ENCODE data around the gene RAC3. TPM values are rescaled to one million over a fixed set of nuclear protein-coding genes. Genes with fewer than 3 reads are reported as not detected.

The RAC3 gene
- total RNA-seq, 1 donor from 2014 or later, result 9.0 TPM

- DNase-seq, result no peak
Observed at GRCh38 chr17:81999587-81999975, 31.9 kb upstream of the RAC3 start.

DNA sequence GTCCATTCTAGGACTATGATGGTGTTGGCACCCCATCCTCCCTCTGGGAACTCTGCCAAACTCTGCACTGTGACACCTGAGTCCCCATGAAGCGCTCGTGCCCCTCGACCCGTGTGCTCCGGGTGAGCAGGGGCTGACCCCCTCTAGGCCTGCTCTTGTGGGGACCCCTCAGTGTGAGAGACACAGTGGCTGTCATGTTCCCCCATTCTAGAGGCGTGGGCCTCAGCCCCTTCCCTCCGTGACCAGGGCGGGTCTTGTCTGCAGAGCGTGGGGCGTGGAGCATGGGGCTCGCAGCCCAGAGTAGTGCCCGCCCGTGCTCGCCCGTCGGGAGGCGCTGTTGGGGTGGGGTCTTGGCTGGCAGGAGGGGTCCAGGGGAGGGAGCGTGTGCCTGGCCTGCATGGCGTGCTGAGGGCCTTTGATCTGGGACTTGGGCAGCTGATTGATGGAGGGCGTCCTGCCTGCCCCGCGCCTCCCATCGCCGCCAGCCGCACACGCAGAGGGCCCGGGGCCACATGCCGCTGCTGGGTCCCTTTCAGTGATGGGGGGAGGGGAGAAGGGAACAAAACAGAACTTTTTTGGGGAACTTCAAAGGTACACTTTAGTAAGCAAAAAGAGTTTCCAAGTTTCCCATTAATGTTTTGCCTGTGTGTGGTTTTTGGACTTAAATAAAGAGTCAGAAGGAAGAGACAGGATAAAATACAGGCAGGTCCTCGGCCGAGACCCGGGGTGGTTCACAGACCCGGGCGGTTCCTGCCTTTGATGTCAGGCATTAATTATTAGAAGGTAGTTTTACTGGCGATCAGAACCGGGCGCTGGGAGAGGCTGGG lies 31.3 kb upstream of the RAC3 start:
- DNase-seq, result no peak

DNA sequence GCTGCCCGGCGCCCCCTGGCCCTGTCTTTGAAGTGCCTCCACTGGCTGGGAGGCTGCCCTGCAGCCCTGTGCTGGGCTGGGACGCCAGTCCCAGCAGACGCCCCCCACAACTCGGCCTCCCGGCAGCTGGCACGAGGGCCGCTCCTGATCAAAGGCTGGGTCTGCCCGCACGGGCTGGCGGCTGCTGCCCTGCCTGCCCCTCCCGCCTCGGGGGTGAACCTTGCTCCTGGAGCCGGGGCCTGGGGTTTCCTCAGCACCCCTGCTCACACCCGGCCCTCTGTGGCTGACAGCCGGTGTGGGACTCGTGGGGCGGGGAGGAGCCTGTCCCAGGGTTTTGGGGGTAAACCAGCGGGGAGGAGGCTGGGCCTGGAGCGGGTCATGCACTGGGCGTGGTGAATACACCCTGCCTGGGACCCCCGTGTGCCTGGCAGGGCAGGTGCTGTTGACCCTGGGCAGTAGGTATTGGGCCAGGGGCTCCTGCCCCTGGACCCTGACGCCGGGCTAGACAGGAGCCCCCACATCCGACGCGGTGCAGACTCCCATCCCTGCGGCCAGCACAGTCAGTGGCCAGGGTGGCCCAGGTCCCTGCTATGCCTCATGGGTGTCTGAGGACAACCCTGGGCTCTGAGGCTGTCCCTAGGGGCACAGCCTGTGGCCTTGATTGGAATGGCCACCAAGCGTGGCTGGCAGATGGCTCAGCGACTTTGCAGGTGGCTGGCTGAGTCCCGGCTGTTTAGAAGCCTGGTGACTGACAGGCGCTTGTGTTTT lies 30.5 kb upstream of the RAC3 start:
- no peak for DNase-seq

DNA sequence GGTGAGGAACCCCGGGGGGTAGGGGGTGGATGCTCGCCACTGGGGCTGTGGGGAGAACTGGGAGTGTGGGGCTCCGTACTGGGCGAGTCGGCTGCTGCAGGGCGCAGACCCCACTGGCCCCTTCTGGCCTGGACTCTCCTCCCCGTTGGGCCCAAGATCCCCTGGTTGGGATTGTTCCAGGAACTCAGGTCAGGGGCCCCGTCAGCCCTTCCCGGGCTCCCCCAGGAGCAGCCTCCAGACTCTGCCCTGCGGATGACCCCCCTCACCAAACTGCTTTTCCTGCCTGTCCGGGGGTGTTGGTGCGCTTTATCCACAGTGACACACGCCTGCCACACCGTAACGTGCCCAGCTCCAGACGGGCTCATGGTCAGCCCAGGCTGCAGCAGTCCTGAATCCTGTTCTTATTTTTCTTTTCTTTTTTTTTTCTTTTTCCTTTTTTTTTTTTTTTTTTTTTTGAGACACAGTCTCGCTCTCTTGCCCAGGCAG lies 29.9 kb upstream of the RAC3 start:
- DNase-seq, result no peak

GRCh38 chr17:82003411-82004381 lies 27.8 kb upstream of the RAC3 start:
- peak; percentile 89 for DNase-seq

- no peak for DNase-seq
Observed at GRCh38 chr17:82004517-82005455, 26.7 kb upstream of the RAC3 start.

DNA sequence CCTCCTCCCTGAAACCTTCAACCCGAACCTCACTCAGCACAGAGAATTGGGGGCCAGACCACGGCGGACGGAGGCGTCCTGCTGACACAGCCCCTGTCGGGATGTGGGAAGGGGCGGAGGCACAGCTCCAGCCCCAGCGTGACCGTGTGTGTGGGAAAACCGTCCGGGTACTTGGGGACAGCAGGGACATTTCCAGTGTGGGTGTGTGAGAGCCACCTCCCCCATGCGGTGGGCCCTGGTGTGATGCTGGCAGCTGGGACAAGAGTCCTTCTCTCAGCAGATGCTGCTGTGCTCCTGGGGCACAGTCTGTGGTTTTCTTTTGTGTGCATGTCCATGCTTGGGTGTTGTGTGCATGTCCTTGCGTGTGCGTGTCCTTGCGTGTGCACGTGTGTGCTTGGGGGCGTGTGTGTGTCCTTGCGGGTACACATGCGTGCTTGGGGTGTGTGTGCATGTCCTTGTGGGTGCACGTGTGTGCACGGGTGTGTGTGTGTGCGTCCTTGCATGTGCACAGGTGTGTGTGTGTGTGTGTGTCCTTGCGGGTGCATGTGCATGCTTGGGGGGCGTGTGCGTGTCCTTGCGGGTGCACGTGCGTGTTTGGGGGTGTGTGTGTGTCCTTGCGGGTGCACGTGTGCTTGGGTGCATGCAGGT lies 25.7 kb upstream of the RAC3 start:
- no peak for DNase-seq

DNA sequence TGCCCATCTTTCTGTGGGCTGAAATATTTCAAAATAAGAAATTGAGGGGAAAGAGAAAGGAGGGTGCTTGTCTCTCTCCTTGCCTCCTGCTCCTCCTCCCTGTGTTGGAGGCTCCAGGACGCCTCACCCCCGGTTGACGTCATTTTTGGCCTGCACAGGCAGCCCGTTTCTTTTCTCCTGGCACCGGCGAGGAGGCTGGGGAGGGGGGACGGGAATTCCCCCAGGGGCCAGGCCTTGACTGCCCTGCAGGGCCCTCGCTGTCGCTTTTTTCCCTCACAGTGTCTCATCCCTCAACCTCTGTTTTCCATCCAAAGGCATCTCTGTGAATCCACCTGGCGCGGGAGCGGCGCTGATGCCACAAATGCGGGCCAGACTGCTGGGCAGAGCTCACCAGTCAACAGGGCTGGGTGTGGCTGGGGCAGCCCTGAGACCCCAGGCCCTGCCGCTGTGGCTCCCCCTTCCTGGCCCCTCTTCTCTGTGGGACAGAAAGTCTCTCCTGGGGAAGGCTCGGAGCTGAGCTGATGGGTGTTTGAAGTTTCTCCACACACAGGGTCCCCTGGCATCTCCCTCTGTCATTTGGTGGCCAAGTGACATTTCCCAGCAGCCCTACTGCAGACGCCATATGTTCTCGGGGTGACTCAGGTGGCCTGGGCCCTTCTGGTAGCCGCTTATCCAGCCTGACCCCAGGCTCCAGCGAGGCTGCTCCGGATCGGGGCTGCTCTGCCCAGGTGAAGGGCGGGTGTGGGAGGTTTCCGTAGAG lies 24.8 kb upstream of the RAC3 start:
- DNase-seq, result no peak

- no peak for DNase-seq
Observed at GRCh38 chr17:82007228-82007494, 24.3 kb upstream of the RAC3 start.

DNA sequence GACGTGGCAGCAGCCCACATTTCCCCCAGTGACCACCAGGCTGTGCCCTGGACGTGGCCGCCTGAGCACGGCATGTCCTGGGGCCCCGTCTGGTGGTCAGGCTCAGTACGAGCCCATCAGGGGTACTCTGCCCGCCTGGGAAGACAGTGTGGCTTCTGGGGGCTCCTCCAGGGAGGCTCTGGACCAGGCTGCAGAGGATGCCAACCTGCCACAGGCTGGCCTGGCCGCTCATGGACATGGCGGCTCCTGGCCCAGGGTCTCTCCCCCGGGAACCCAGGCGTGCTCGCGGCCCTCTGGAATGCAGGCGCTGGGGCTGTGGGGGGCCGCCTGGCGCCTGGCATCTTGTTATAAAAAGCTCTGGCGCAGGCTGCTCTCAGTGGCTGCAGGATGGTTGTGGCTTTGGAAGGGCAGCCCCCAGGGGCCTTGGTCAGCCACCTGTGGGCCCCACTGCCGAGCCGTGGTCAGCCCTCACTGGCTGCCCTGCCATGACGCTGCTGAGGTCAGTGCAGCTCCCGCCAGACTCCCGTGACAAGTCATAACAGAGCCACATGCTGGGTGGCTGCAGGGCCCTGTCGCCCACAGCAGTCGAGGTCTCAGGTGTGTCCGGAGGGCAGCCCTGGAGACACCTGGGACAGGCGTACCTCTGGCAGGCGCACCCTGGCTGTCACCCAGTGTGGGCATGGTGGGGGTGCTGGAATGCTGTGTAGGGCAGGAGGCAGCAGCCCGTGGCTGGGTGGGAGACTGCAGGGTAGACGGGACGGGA lies 23.8 kb upstream of the RAC3 start:
- DNase-seq, result no peak

DNA sequence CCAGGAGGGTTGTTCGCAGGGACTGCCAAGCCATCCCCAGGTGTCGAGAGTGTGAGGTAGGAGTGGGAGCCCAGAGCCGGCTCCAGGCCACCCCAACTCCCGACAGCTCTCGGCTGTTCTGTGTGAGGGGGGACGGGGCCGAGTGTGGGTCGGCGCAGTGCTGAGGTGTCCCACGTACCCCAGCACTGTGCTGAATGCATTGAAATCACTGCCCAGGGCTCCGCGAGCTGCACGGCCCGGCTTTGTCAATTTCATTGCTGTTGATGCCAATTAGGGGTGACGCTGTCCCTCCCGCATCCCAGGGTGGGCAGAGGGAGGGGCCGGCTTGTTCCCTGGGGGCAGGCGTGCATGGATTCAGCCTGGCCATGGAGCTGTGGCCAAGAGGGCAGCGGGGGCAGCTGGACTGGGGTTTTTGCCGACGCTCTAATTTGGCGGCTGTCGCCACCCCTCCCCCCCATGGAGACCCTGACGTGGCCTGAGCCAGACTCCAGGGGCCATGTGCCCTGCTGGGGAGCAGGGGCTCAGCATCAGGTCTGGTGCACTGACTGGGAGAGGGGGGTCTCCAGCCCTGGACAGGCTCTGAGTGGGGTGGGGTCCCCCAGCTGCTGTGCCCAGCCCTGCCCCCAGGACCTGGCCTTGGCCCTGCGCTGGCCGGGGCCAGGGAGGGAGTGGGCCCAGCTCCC lies 23.1 kb upstream of the RAC3 start:
- DNase-seq, result no peak

DNA sequence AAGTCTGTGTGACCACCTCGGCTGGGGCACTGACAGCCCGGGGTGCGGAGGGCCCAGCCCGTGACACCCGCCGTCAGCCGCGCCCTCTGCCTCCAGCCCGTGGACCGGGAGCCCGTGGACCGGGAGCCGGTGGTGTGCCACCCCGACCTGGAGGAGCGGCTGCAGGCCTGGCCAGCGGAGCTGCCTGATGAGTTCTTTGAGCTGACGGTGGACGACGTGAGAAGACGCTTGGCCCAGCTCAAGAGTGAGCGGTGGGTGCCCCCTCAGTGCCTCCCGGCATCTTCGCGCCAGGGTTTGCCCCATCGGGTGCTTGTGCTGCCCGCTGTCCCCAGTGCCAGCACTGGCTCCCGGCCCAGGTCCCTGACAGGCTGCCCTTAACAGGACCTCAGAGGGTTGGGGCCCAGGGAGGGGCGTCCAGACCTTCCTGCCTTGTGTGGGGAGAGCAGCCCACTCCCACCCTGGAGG lies 22.5 kb upstream of the RAC3 start:
- no peak for DNase-seq

DNA sequence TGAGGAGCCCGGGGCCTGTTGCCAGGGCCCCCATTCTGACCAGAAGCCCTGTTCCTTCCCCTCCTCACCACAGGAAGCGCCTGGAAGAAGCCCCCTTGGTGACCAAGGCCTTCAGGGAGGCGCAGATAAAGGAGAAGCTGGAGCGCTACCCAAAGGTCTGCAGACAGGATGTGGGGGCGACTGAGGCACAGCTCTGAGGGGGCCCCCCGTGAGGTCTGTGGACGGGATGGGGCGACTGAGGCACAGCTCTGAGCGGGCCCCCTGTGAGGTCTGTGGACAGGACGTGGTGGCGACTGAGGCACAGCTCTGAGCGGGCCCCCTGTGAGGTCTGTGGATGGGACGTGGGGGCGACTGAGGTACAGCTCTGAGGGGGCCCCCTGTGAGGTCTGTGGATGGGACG lies 22.1 kb upstream of the RAC3 start:
- DNase-seq, result no peak

DNA sequence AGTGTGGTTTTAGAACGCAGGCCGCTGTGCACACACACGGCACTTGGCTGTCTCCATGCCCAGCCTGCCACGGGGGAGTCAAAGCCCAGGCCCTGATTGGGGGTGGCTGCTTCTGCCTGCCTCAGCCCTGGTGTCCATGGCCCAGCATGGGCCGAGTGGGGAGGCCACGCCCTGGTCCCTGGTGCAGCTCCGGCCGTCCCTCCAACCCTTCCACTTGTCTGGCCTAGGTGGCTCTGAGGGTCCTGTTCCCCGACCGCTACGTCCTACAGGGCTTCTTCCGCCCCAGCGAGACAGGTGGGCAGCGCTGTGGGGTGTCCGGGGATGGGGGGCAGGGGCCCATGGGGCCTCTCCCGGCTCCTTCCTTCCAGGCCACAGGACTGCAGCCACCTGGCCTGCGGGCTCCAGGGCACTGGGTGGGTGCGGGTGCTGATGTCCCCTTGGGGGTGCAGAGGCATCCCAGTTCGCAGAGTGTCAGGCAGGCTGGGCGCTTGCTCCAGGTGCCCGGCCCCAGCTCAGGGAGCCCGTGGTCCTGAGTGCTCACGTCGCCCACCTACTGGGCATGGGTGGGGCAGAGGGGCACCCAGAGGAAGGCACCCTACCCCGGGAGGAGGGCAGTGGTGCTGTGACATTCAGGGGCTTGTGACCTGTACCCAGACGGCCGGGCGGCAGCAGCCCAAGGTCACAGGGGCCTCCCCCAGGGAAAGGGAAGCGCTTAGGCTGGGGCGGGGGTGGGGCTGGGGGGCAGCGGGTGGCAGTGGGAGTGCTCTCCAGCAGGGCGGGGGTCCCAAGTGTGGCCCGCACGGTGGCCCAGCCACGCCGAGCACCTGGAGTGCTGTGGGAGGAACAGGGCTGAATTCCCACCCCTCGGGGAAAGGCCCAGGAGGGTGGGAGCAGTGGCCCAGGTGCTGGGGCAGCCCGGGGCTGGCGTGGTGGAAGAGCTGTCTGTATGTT lies 20.6 kb upstream of the RAC3 start:
- DNase-seq, result no peak

DNA sequence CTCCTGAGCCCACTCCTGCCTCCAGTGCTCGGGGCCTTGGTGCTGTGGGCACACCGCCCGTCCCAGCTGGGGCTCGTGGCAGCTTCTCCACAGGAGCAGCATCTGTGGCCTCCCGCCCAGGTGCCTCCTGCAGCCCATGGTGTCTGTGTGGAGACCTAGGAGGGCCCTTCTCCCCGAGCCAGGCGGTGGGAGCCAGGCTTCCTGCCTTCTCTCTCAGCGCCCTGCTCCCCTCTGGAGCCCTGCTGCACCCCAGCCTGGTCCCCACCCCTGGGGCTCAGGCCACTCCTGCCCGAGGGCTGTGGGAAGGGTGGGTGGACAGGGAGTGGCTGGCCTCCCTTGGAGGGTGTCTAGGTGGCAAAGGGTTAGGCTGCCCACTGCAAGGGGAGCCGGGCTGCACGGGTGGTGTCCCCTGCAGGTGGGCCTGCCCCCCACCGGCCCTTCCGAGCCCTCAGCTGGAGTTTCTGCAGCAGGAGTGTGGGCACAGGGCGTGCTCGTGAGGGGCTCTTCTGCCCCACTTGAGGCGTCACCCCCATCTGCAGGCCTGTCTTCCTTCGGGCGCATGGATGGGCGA lies 19.8 kb upstream of the RAC3 start:
- no peak for DNase-seq

DNA sequence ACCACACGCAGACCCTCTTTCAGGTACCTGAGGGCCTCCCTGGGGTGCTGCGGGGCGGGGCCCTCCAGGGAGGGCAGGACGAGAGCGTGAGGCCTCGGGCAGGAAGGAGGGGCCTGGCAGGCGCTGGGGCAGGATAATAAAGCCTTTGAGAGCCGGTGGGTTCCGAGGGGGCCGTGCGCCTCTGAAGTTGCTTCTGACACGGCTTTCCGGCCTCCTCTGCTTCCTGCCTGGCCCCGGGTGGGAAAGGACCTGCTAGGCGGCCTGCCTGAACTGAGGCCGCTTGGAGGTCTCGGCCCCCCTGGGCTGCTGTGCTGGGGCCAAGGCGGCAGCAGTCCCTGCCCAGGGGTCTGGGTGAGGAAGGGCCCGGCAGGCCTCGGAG lies 19.2 kb upstream of the RAC3 start:
- no peak for DNase-seq

- no peak for DNase-seq
Observed at GRCh38 chr17:82012640-82013295, 18.7 kb upstream of the RAC3 start.
